ENCODE measurements around the gene F7. TPM values are rescaled to one million over a fixed set of nuclear protein-coding genes. Genes with fewer than 3 reads are reported as not detected.
A peak's percentile ranks its signal among the peaks of the same experiment; 100 is the strongest.

Gene F7
- total RNA-seq, 1 donor from 2014 or later: 0.60 TPM

DNA sequence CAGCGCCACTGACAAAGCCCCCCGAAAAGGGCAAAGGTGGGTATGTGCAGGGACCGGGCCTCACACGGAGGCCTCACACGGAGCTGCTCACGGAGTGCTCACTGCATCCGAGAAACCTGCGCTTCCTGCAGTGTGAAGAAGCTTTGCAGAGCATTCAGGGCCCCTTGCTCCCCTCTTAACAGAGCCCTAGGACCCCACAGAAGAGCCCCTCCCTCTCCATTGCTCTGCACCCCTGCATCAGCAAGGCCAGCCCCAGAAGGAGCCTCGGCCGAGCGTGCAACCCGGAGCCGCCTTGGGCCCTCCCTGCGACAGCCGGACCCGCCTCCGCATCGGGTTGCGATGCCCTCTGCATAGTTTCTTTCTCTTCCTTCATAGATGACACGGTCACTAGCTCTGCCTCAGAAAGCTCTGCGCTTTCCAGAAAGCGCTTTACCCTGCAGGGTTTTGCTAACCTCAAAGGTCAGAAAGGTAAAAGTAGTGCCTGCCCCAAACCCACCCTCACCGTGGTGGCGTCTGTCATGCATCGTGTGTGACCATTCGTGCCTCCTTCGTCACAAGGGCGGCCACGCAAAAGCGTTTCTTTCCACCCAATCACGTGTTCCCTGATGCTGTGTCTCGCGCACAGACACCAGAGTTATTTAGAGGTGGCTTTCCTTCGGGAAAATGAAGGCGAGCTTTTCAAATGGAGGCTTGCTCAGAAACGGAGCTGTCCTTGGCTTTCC lies 15.7 kb upstream of the F7 start:
- no peaks in the 10 kb centered on the region for H3K36me3 Mint-ChIP-seq (ENCODE audit: low read depth)
- DNase-seq (ENCODE audit: low spot score): peak; percentile 49
- H3K27me3 Mint-ChIP-seq (ENCODE audit: low read depth): peaks cover 3% of the 10 kb centered on the region
- H3K4me3 Mint-ChIP-seq (ENCODE audit: unreplicated experiment): no peak overlapping the region
- no peak for TF ChIP-seq CTCF (IDR thresholded peaks at IDR 0.05)
- no peaks in the 10 kb centered on the region for H3K9me3 Mint-ChIP-seq (ENCODE audit: low read depth)
- no peaks in the 10 kb centered on the region for H3K4me1 Mint-ChIP-seq (ENCODE audit: low read depth)
- no peak overlapping the region for H3K27ac Mint-ChIP-seq (ENCODE audit: unreplicated experiment)

- no peak overlapping the region for H3K4me3 Mint-ChIP-seq (ENCODE audit: unreplicated experiment)
- peak; percentile 67 for DNase-seq (ENCODE audit: low spot score)
- no peaks in the 10 kb centered on the region for H3K9me3 Mint-ChIP-seq (ENCODE audit: low read depth)
- TF ChIP-seq CTCF (IDR thresholded peaks at IDR 0.05): no peak
- no peak overlapping the region for H3K27ac Mint-ChIP-seq (ENCODE audit: unreplicated experiment)
- H3K27me3 Mint-ChIP-seq (ENCODE audit: low read depth): peaks cover 3% of the 10 kb centered on the region
- H3K4me1 Mint-ChIP-seq (ENCODE audit: low read depth): no peaks in the 10 kb centered on the region
- H3K36me3 Mint-ChIP-seq (ENCODE audit: low read depth): no peaks in the 10 kb centered on the region
These were observed 15.2 kb upstream of the F7 start for GRCh38 chr13:113090415-113090770.

- H3K4me3 Mint-ChIP-seq (ENCODE audit: unreplicated experiment): no peak overlapping the region
- H3K9me3 Mint-ChIP-seq (ENCODE audit: low read depth): no peaks in the 10 kb centered on the region
- H3K27me3 Mint-ChIP-seq (ENCODE audit: low read depth): peaks cover 3% of the 10 kb centered on the region
- DNase-seq (ENCODE audit: low spot score): peak; percentile 72
- no peak overlapping the region for H3K27ac Mint-ChIP-seq (ENCODE audit: unreplicated experiment)
- H3K4me1 Mint-ChIP-seq (ENCODE audit: low read depth): no peaks in the 10 kb centered on the region
- no peak for TF ChIP-seq CTCF (IDR thresholded peaks at IDR 0.05)
- H3K36me3 Mint-ChIP-seq (ENCODE audit: low read depth): no peaks in the 10 kb centered on the region
These were observed 14.8 kb upstream of the F7 start for GRCh38 chr13:113090806-113091205.

- Mint-ChIP-seq H3K36me3 (ENCODE audit: low read depth) (no peaks in the 10 kb centered on the region), H3K27ac (ENCODE audit: unreplicated experiment) (no peak overlapping the region), H3K4me3 (ENCODE audit: unreplicated experiment) (no peak overlapping the region), H3K4me1 (ENCODE audit: low read depth) (no peaks in the 10 kb centered on the region), H3K27me3 (ENCODE audit: low read depth) (peaks cover 3% of the 10 kb centered on the region), H3K9me3 (ENCODE audit: low read depth) (no peaks in the 10 kb centered on the region)
- no peak for TF ChIP-seq CTCF (IDR thresholded peaks at IDR 0.05)
- peak; percentile 75 for DNase-seq (ENCODE audit: low spot score)
These were observed 14.3 kb upstream of the F7 start for GRCh38 chr13:113091211-113091771.

GRCh38 chr13:113091891-113092775 lies 13.5 kb upstream of the F7 start:
- Mint-ChIP-seq H3K27me3 (ENCODE audit: low read depth) (peaks cover 3% of the 10 kb centered on the region), H3K9me3 (ENCODE audit: low read depth) (no peaks in the 10 kb centered on the region), H3K4me1 (ENCODE audit: low read depth) (no peaks in the 10 kb centered on the region), H3K36me3 (ENCODE audit: low read depth) (no peaks in the 10 kb centered on the region), H3K4me3 (ENCODE audit: unreplicated experiment) (no peak overlapping the region), H3K27ac (ENCODE audit: unreplicated experiment) (no peak overlapping the region)
- no peak for TF ChIP-seq CTCF (IDR thresholded peaks at IDR 0.05)
- peak; percentile 80 for DNase-seq (ENCODE audit: low spot score)
